T47D (cell line): ENCODE results near the gene RAPGEF4.
"Not testable (repeated sequence)": the region's sequence is repeated elsewhere in the genome, so short reads cannot be mapped to it uniquely, and the experiment has no call there.

ENCODE experiments used
- DNase-seq, 2 experiments: peaks; one replicate each; pipeline versions ENCODE4 v3.0.0 to v3.0.0-alpha.2; 2011 to 2012; ENCODE audit warnings: low read depth in 1 of 2, low spot score in 1 of 2
- JUND ChIP-seq: IDR thresholded peaks from 2 replicates; pipeline ENCODE4 v1.6.1; 2012; ENCODE audit warnings: low read depth
- in situ Hi-C: cut with HindIII; loops from 2 replicates; pipeline ENCODE4 v1.10.0; 2016; ENCODE audit warnings: low sequenced_read_pairs, low pct_unique_long_range_greater_than_20kb

RAPGEF4 gene

GRCh38 chr2:173076581-173077345 lies 341.1 kb downstream of the RAPGEF4 start:
- no peak for TF ChIP-seq JUND
- DNase-seq, result peak in 1 of 2 experiments; percentile 10
- in situ Hi-C loops, result no loop called here

GRCh38 chr2:173077506-173078177 lies 342.0 kb downstream of the RAPGEF4 start:
- DNase-seq, result no peak
- in situ Hi-C loops, result no loop called here
- TF ChIP-seq JUND, result no peak

- DNase-seq, result no peak
- TF ChIP-seq JUND, result no peak
- in situ Hi-C loops, result no loop called here
Measured at GRCh38 chr2:173079141-173079540, 343.5 kb downstream of the RAPGEF4 start.

GRCh38 chr2:173079973-173080860 lies 344.6 kb downstream of the RAPGEF4 start:
- peak in 1 of 2 experiments; percentile 14 for DNase-seq
- TF ChIP-seq JUND, result no peak
- in situ Hi-C loops, result no loop called here

GRCh38 chr2:173086518-173087213 lies 351.0 kb downstream of the RAPGEF4 start:
- peak in 1 of 2 experiments; percentile 42 for DNase-seq
- in situ Hi-C loops, result no loop called here
- no peak for TF ChIP-seq JUND

- TF ChIP-seq JUND, result no peak
- in situ Hi-C loops, result no loop called here
- DNase-seq, result no peak
Measured at GRCh38 chr2:173087214-173087581, 351.6 kb downstream of the RAPGEF4 start.

- no peak for TF ChIP-seq JUND
- in situ Hi-C loops, result no loop called here
- DNase-seq, result peak in 1 of 2 experiments; percentile 37
Measured at GRCh38 chr2:173087793-173088496, 352.3 kb downstream of the RAPGEF4 start.

- TF ChIP-seq JUND, result no peak
- peak in 1 of 2 experiments; percentile 65 for DNase-seq
- in situ Hi-C loops, result no loop called here
Measured at GRCh38 chr2:173090276-173090877, 354.7 kb downstream of the RAPGEF4 start.

- in situ Hi-C loops, result no loop called here
- no peak for TF ChIP-seq JUND
- DNase-seq, result no peak
Measured at GRCh38 chr2:173090973-173091660, 355.5 kb downstream of the RAPGEF4 start.

- no peak for TF ChIP-seq JUND
- in situ Hi-C loops, result no loop called here
- DNase-seq, result no peak
Measured at GRCh38 chr2:173091910-173092309, 356.3 kb downstream of the RAPGEF4 start.

GRCh38 chr2:173092844-173093402 lies 357.3 kb downstream of the RAPGEF4 start:
- no peak for TF ChIP-seq JUND
- in situ Hi-C loops, result no loop called here
- no peak for DNase-seq

- DNase-seq, in situ Hi-C loops: not testable (repeated sequence)
Measured at GRCh38 chr2:173093617-173094016, 358.0 kb downstream of the RAPGEF4 start.
